A549 treated with RU486 at 1 μM for 4 hours (cell line): ENCODE results near the gene KLRF1. TPM values are rescaled to one million over a fixed set of nuclear protein-coding genes. Genes with fewer than 3 reads are reported as not detected.

ENCODE experiments used
- total RNA-seq: library from RNA; stranded (reverse); fragments of 200-300 nt; extraction: Qiagen RNA extraction; gene quantifications from 5 replicates; pipeline ENCODE4 v1.2.3, GENCODE V29; 2022; ENCODE audit warnings: low read depth

KLRF1 gene
- total RNA-seq = not detected in 5 replicates

GRCh38 chr12:9827209-9827888 is at the start of gene KLRF1:
Gene KLRF1, plus strand, starts transcription at chr12:9827481. Its CDS starts 64 bp downstream, at chr12:9827545.

DNA sequence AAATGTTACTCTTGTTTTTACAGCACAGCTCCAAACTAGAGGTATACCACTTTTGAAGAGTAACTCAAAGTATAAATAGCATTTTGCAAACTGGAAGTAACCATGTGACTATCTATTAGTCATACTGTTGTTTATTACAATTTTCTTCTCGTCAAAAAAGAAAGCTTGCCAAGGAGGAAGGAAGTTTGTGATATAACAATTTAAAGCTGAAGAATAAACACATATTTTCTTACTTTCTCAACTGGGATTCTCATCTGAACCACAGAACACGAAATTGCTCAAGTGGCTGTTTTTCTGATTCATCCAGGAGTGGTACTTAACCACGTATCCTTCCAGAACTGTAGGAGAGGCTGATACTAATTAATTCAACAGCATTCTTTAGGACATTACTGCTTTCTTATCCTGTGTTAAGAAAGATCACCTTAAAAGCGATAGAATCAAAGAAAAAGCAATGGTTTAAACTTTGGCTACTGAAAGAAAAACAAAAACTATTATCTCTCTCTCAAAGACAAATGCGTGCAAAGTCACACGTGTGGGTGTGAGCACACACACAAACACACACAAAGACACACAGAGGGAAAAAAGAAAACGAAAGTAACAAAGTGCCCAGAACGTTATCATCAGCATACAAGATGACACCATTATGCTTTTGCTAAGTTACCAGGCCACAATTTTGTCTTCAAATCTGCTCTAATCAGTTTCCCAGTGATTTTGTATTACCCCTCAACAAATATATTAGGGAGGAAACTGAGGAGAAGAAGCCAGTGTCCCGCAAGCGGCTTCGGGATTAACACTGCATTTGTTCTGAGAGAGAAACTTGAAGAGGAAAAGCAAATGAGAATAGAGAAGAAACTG is 42.3 kb downstream of the KLRF1 start, which contains the start of gene CLEC2B:
TSS of gene CLEC2B (minus strand) at position 48 of the 855 bp plus-strand sequence.

GRCh38 chr12:9881246-9881645 is 54.0 kb downstream of the KLRF1 start, which contains the start of gene KLRF2:
Gene KLRF2, plus strand, starts transcription at chr12:9881489. Its CDS starts 107 bp downstream, at chr12:9881596.

Other genes starting within 250 kb of the KLRF1 start
- not detected in 5 replicates for gene KLRB1, start 219.6 kb upstream of the KLRF1 start, total RNA-seq
- gene CLEC2D, start 157.8 kb upstream of the KLRF1 start, total RNA-seq = 0.46 to 1.1 TPM (median 0.63 TPM) in 5 replicates
- gene CLECL1, start 94.4 kb upstream of the KLRF1 start, total RNA-seq = not detected in 5 replicates
- gene CD69, start 66.6 kb upstream of the KLRF1 start, total RNA-seq = not detected in 5 replicates
- gene CLEC2B, start 41.9 kb downstream of the KLRF1 start, total RNA-seq = 1.4 to 2.0 TPM (median 1.7 TPM) in 5 replicates
- gene KLRF2, start 54.0 kb downstream of the KLRF1 start, total RNA-seq = not detected in 5 replicates
- not detected in 5 replicates for gene CLEC2A, start 104.9 kb downstream of the KLRF1 start, total RNA-seq
- not detected in 5 replicates for gene CLEC12A, start 143.9 kb downstream of the KLRF1 start, total RNA-seq
- gene CLEC1B, start 171.6 kb downstream of the KLRF1 start, total RNA-seq = not detected in 5 replicates
- gene CLEC12B, start 183.1 kb downstream of the KLRF1 start, total RNA-seq = not detected in 5 replicates
- gene CLEC9A, start 203.2 kb downstream of the KLRF1 start, total RNA-seq = not detected in 5 replicates